GM12874 (cell line): Measurements from ENCODE around the gene SSBP4.

Source experiments
- TF ChIP-seq, protein P1 (sequence below): IDR thresholded peaks from 2 replicates; pipeline ENCODE4 v1.5.1; 2011; ENCODE audit warnings: low read depth, mild to moderate bottlenecking, control low read depth, low read length, moderate library complexity; ENCODE audit not compliant: insufficient read depth

The SSBP4 gene

DNA sequence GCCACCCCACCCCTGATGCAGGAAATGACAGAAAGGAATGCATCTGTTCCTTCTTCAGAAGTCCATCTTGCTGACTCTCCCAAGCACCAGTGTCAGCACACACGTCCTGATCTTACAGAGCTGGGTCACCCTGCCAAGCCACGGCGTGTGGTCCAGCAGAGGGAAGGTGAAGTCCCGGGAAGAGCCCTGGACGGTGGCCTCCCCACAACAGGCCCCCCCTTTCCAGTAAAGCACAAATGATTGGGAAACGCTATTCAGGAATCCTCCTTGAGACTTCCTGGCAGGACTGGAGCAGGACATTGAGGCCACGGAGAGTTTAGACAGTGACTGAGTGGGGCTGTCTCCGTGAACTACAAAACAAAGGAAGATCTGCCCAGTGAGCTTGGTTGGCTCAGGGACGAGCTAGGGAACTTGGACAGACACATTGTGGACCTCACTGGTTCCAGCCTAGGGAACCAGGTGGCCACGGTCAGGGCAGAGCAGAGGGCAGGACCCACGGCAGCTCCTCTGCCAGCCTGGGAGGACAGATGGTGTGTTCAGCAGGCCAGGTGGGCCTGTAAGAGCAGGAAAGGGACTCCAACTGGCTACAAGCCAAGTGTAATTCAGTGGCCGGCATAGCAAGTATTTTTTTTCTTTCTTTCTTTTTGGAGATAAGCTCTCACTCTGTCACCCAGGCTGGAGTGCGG lies 61.0 kb downstream of the SSBP4 start:
- TF ChIP-seq, protein P1, sequence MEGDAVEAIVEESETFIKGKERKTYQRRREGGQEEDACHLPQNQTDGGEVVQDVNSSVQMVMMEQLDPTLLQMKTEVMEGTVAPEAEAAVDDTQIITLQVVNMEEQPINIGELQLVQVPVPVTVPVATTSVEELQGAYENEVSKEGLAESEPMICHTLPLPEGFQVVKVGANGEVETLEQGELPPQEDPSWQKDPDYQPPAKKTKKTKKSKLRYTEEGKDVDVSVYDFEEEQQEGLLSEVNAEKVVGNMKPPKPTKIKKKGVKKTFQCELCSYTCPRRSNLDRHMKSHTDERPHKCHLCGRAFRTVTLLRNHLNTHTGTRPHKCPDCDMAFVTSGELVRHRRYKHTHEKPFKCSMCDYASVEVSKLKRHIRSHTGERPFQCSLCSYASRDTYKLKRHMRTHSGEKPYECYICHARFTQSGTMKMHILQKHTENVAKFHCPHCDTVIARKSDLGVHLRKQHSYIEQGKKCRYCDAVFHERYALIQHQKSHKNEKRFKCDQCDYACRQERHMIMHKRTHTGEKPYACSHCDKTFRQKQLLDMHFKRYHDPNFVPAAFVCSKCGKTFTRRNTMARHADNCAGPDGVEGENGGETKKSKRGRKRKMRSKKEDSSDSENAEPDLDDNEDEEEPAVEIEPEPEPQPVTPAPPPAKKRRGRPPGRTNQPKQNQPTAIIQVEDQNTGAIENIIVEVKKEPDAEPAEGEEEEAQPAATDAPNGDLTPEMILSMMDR = no peak

DNA sequence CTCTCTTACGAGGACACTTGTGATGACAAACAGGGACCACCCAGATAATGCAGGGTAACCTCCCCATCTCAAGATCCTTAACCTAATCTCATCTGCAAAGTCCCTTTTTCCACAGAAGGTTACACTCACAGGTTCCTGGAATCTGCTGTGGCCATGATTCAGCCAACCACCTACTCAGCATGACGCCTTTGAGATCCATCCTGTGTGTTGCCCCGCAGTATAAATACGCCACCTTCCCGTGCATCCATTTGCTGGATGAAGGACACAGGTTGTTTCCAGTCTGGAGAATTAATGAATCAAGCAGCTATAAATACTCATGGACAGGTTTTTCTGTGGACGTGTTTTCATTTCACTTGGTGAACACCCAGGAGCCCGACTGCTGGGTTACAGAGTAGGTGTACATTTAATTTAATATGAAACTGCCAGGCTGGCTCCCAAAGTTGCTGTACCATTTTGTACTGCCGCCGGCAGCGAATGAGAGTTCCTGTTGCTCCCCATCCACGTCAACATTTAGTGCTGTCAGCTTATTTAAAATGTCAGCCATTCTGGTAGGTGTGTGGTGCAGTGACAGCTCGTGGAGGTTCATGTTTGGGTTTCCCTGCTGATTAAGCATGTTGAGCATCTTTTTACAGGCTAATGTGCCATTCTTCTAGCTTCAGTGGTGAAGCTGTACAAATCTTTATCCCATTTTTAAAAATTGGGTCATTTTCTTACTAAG lies 62.5 kb downstream of the SSBP4 start:
- TF ChIP-seq, protein P1 = no peak

DNA sequence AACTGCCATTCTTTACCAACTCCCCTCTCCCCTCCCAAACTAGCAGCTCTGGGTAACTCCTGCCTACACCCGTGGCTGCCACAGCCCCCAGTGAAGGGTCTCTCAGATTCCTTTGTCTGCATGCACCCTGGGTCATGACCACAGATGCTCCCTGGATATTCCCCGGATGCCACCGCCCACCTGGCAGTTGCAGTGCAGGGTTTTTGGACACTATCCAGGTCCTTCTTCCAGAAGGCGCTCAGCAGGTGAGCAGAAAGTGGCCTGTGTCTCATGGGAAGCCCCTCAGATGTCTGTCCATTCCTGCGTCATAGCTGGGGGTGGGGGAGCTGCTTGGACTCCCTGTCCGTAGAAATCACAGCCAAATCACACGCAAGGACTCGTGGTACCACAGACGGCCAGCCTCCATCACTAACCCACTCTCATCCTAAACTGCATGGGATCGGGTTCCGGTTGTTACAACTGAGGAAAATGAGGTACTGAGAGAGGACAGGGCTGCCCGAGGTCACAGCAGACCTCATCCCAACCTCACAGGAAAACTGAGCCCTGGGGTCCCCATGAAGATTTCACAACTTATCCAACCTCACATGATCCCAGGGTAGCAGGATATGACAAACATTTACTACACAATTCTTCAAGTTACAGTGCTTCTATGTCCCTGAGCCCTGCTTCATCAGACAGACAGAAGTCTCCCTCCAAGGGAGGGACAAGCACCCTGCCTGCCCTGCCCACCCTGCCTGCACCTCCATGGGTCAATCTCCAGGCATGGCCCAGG lies 64.1 kb downstream of the SSBP4 start:
- TF ChIP-seq, protein P1 = no peak
